ENCODE results near the gene TRPT1. TPM values are rescaled to one million over a fixed set of nuclear protein-coding genes. Genes with fewer than 3 reads are reported as not detected.

The TRPT1 gene
- total and polyA plus RNA-seq, 2 experiments from 2014 or later: 36.9 to 52.2 TPM

- H3K36me3 Mint-ChIP-seq (ENCODE audit: low read depth): peaks cover 33% of the 10 kb centered on the region
- Histone ChIP-seq H3K36me3 (ENCODE audit: insufficient read depth) (peaks cover 7% of the 10 kb centered on the region), H2AFZ (no peak overlapping the region), H3K4me2 (no peak overlapping the region), H3K79me2 (replicated peaks; ENCODE audit: insufficient read depth) (no peaks in the 10 kb centered on the region), H4K20me1 (replicated peaks; ENCODE audit: insufficient read depth) (peaks cover 7% of the 10 kb centered on the region), H3K9me2 (ENCODE audit: insufficient read depth) (no peaks in the 10 kb centered on the region), H3K27ac (ENCODE audit: low read depth) (0 out of 2 replicates have a peak overlapping the region, but pooled peaks have one; percentile 26), H3K4me3 (no peak overlapping the region), H3K4me1 (ENCODE audit: insufficient read depth) (no peaks in the 10 kb centered on the region; the same call in 1 of the 2 replicates), H3F3A (replicated peaks; ENCODE audit: low read depth) (peaks cover 16% of the 10 kb centered on the region), H3K27me3 (ENCODE audit: insufficient read depth) (no peaks in the 10 kb centered on the region)
- H3K4me1 Mint-ChIP-seq: peaks cover 11% of the 10 kb centered on the region
- no peak overlapping the region; the same call in 2 of the 3 replicates for H3K4me3 Mint-ChIP-seq
- no peak for DNase-seq (ENCODE audit: low spot score)
- peaks cover 14% of the 10 kb centered on the region for H3K27me3 Mint-ChIP-seq (ENCODE audit: insufficient read depth, low read depth, poor library complexity)
- H3K27ac Mint-ChIP-seq: no peak overlapping the region
- no peak for ATAC-seq
- H3K9me3 Mint-ChIP-seq: no peaks in the 10 kb centered on the region
- TF ChIP-seq JUNB (IDR thresholded peaks at IDR 0.05; ENCODE audit: unreplicated experiment): no peak
- no peak for TF ChIP-seq CREB1 (CRISPR knock-in tag; IDR thresholded peaks at IDR 0.05; ENCODE audit: low read depth)
- no peak for TF ChIP-seq EZH2 (IDR thresholded peaks at IDR 0.05; ENCODE audit: low read depth, unreplicated experiment)
- TF ChIP-seq ZNF462 (CRISPR knock-in tag; IDR thresholded peaks at IDR 0.05): no peak
- TF ChIP-seq POLR2AphosphoS5 (IDR thresholded peaks at IDR 0.05; ENCODE audit: low read depth): no peak
- TF ChIP-seq STAT1 (IDR thresholded peaks at IDR 0.05; ENCODE audit: unreplicated experiment): no peak
- no peak for TF ChIP-seq NANOG (IDR thresholded peaks at IDR 0.05; ENCODE audit: borderline replicate concordance)
- no peak for TF ChIP-seq EZH2phosphoT487 (IDR thresholded peaks at IDR 0.05; ENCODE audit: unreplicated experiment)
- TF ChIP-seq ZNF331 (CRISPR knock-in tag; IDR thresholded peaks at IDR 0.05; ENCODE audit: low read depth): no peak
- no peak for TF ChIP-seq ZNF114 (CRISPR knock-in tag; IDR thresholded peaks at IDR 0.05)
- no peak for TF ChIP-seq ETS1 (IDR thresholded peaks at IDR 0.05)
- no peak for TF ChIP-seq CTCF (conservative IDR thresholded peaks at IDR 0.05; ENCODE audit: low read depth in 2 of 2)
- no peak for TF ChIP-seq REST (IDR thresholded peaks at IDR 0.05; ENCODE audit: unreplicated experiment)
Observed at GRCh38 chr11:64208796-64209562, 17.0 kb downstream of the TRPT1 start.
